GM21526 (cell line): Measurements from ENCODE around the gene STK10.

Source experiments
- ATAC-seq: cut with Tn5 transposase; IDR thresholded peaks from one replicate; pipeline ENCODE4 v1.9.1; 2021; ENCODE audit warnings: moderate library complexity; ENCODE audit not compliant: unreplicated experiment, low FRiP score

The STK10 gene

GRCh38 chr5:172111852-172112225, 76.2 kb downstream of the STK10 start:
- no peak for ATAC-seq

DNA sequence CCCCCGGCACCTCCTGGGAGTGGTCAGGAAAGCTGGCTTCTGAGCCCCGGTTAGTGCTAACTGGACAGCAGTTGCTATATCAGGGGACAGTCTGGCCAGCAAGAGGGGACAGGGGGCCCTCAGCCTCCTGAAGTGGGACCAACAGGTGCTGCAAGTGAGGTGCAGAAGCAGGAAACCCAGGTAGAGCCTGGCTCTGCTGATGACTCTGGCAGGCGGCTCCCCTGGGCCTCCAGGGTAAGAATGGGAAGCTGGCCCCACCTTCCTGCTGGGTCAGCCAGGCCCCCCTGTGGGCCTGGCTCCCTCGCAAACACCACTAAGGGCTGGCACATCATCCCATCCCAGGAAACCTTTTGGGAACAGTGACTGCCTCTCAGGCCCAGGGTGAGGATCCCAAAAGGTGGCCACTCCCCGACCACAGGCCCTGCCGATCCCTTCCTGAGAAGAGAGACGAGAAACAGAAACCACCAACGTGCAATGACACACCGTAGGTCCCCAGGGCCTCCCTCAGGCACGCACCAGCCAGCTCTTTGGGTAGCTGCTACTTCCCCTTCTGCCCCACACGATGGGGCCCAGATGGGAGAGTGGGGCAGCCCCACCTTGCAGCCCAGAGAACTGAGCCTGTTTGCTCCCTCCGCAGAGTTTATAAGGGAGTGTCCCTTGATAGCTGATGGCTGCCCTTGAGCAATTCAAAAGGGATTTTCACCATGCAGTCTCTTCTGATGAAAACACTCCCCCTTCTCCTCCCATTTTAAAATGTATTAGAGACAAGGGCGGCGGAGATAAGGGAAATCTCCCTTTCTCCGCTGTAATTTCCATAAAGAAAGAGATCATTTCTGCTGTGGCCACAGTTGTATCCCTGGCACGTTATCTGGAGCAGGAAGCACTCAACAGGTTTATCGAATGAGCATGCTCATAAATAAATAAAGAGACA, 76.8 kb downstream of the STK10 start:
- peak; percentile 75 for ATAC-seq

DNA sequence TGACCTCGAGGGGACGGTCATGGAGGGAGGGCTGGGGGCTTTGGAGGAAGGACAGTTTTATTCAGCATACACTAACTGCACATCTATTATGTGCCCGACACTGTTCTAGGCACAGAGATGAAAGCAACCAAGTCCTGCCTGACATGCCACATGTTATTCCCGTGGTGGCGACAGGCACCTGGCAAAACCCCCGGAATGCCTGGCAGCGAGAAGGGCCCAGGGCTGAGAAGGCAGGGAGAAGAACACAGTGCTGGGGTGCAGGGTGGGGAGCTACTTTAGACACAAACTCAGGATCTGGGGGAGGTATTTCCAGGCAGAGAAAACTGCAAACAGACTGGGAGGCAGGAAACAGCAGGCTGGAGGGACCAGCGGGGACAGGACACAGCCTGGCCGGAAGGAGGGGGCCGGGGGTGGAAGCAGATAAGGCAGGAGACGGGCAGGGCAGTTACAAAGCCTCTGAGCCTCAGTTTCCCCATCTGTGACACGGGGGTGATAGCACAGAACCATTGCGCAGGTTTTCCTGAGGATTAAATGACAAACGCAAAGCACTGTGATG, 77.7 kb downstream of the STK10 start:
- no peak for ATAC-seq

DNA sequence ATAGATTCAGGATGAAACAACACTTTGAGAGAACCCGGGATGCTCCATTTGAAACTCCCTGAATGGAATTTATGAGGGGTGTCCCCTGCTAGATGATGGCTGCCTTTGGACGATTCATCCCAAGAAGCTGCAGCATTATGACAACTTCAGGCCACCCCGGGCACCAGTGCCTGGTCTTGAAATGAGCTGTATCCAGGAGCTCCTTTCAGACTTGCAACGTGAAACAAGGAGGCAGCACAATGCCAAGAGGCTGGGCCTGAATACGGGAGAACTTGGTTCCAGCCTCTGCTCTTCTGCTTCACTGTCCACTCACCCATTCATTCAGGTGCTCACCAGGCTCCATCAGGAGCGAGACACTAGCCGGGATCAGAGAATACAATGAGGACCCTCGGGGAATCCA, 78.3 kb downstream of the STK10 start:
- no peak for ATAC-seq

DNA sequence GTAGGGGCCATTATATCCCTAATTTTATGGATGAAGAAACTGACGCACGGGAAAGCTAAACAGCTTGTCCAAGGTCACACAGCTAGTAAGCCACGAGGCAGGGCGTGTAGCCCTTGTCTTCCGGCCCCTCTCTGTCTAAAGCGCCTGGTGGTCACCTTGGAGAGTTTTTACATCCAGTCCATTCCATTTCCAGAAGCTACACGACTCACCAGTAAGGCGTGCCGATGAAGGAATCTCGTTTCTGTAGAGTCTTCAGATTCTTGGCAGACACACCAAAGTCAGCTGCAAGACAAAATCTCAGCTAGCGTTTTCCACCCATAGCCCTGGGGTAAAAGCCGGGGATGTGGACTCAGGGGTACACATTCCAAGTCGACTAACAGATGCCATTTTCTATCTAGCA, 80.5 kb downstream of the STK10 start:
- ATAC-seq, result no peak

DNA sequence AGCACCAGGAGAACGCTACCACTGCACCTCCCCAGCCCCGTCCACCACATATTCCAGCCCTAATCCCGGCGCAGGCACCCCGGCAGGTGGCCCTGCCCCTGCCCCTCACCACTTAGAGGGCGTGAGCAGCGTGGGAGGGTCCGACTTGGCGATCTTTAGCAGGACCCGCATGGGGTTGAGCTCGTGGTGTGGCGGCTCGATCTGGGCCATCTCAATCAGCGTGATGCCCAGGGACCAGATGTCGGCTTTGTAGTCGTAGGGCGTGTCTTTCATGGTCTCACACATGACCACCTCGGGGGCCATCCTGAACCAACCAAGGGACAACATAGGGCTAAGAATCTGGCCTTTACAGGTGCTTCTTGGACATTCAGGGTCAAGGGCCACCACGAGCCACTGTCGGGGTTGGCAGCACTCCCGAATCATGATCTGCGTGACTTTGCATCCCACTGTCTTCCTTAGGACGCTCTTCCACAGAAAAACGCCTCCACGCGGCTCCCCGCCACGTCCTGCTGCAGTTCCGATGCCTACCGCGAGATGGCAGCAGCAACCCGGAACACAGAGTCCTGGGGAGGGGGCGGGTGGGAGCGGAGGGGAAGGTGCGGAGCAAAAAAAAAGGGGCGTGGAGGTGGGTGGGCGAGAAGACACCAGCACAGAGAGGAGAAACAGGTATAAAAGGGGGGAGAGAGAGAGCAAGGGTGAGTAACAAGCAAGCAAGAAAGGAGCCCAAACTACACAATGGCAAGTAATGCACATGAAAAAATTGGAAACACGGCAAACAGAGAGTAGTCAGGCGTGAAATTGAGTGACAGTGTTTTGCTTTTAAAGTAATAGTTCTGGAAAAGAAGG, 81.3 kb downstream of the STK10 start:
- no peak for ATAC-seq

GRCh38 chr5:172105811-172106210, 82.2 kb downstream of the STK10 start:
- no peak for ATAC-seq

DNA sequence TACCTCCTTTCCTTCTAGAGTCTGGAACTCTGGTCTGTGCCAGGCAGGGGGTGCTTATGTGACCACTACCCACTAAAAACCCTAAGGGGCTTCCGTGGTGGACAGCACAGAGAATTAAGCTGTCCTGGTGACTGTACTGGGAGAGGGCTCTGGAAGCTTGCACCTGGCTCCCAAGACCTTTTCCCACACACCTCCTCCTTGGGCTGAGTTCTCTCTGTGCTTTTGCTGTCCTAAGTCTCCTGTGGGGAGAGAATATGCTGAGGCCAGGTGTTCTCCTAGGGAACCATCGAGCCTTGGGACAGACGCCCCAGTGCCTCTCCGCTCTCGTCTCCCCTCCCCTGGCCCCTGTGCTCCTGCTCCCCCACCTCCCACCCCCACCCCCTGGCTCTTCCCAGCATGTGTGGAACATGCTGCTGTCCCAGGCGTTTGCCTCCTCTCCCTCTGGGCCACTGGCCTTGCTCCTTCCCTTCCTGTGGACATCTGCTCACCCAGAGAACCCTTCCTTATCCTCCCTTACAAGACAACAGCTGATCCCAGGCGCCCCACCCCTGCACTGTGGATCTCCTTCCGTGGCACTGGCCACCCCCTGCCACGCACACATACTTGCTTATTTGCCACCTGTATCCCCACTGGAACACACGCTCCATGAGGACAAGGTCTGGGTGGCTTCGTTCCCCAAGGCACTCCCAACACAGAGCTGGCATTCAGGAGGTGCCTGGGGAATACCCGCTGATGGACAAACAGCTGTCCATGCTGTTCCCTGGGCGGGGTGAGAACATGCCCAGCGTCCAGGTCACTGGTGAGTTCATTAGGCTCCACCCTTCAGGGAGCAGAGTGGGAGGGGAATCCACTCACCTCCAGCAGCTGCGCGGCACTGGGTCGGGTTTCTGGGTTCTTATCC, 83.0 kb downstream of the STK10 start:
- no peak for ATAC-seq

- no peak for ATAC-seq
Observed at GRCh38 chr5:172104021-172104420, 84.0 kb downstream of the STK10 start.

DNA sequence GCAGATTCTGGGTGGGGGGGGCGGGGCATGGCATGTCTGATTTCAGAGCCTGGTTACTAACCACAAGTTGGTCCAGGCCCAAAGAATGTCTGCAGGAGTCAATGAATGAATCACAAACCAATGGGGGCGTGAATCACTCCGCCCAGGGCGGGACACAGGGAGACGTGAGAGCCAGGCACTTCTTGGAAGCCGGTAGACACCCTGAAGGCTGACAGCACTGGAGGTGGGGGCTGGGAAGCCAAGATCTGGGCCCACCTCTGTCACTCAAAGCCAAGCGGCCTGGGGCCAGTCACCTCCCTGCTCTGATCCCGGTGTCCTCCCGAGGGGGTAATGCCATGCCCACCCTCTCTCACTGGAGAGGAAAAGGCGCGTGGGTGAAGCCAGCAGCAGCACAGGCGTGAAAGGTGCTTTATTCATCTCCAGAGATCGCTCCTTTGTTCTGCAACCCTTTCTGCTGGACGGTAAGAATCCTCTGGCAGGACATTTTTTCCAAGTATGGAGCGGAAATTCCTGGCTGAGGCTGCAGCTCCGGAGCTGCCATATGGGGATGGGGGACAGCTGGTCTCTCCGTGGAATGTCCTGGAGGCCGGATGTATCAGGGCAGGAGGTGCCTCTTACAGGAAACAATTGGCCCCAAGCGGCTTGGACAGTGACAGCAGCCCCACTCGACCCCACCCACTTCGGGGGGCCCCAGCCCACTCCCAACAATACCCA, 85.0 kb downstream of the STK10 start:
- ATAC-seq, result no peak

- ATAC-seq, result no peak
Observed at GRCh38 chr5:172102218-172102870, 85.7 kb downstream of the STK10 start.

DNA sequence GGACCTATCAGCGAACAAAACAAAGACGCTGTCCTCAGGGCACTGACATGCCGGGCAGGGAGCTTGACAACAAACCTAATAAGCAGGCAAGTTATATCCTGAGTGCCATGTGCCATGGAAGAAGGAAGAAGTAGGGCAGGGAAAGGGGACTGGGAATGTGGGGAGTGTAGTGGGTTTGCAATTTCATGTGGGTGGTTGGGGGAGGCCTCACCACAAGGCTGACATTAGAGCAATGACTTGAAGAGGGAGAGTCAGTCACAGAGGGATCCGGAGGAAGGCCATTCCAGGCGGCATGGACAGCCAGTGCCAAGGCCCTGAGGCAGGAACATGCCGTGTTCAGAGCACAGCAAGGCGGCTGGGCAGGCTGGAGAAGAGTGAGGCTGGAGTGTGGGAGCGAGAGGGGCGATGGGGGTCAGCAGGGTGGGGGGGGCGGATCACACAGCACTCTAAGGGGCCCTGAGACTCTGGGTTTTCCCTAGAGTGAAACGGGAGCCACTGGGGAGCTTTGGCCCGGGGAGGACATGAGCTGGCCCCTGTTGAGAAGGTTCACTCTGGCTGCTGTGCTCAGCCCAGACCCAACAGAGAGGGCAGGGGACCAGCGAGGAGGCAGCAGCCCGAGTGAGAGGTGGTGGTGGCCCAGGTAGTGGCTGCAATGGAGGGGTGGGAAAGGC, 86.3 kb downstream of the STK10 start:
- no peak for ATAC-seq

- ATAC-seq, result no peak
Observed at GRCh38 chr5:172098883-172099282, 89.1 kb downstream of the STK10 start.

GRCh38 chr5:172098046-172098445, 90.0 kb downstream of the STK10 start:
- ATAC-seq, result no peak

GRCh38 chr5:172097356-172097755, 90.7 kb downstream of the STK10 start:
- ATAC-seq, result no peak

GRCh38 chr5:172096207-172096940, 91.7 kb downstream of the STK10 start:
- ATAC-seq, result no peak

- no peak for ATAC-seq
Observed at GRCh38 chr5:172095368-172096206, 92.4 kb downstream of the STK10 start.
